Vein endothelial cell (primary cell): ENCODE measurements around the gene FGF8. TPM values are rescaled to one million over a fixed set of nuclear protein-coding genes. Genes with fewer than 3 reads are reported as not detected.

Source experiments
- total RNA-seq: library from RNA; depleted of rRNA; stranded (reverse); fragments of >200 nt; gene quantifications from 2 replicates; pipeline ENCODE4 v1.2.3, GENCODE V29; 2012

Gene FGF8, protein sequence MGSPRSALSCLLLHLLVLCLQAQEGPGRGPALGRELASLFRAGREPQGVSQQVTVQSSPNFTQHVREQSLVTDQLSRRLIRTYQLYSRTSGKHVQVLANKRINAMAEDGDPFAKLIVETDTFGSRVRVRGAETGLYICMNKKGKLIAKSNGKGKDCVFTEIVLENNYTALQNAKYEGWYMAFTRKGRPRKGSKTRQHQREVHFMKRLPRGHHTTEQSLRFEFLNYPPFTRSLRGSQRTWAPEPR
- total RNA-seq = not detected in 2 replicates

DNA sequence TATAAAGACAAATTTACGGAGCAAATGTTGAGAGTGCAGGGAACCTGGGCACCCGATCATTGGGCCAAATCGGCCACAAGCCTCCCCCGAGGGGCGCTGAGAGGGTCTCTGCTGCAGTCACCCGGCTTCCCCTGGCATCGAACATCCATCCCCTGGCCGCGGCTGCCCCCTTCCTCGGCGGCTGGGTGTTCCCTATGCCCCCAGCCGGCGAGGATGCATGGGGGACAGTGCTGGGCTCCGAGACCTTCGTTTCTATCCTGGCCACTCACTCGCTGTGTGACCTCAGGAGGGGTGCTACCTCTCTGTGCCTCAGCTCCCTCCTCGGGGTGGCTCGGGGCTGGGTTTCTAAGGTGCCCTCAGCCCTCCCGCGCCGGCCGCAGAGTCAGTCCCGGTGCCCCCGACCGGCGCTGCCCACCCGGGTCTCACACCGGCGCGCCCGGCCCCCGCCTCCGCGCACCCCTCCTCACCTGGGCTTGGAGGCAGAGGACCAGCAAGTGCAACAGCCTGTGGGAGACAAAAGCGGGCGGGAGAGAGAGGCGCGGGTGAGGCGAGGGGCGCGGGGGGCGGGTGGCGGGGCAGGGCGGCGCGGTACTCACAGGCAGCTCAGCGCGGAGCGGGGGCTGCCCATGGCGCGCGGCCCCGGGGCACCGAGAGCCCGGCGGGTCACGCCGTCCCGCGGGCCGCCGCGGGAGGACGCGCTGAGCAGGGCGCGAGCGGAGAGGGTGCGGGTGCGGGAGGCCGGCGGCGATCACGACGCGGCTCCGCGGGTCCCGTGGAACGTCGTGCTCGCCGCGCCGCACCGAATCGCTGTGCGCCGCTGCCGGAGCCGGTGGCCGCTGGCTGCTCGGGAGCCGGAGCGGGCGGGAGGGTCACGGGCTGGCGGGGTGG, at the start of gene FGF8:
Gene FGF8, minus strand, starts transcription at position 842 of the 888 bp plus-strand sequence. Its CDS starts 214 bp downstream, at position 628.

DNA sequence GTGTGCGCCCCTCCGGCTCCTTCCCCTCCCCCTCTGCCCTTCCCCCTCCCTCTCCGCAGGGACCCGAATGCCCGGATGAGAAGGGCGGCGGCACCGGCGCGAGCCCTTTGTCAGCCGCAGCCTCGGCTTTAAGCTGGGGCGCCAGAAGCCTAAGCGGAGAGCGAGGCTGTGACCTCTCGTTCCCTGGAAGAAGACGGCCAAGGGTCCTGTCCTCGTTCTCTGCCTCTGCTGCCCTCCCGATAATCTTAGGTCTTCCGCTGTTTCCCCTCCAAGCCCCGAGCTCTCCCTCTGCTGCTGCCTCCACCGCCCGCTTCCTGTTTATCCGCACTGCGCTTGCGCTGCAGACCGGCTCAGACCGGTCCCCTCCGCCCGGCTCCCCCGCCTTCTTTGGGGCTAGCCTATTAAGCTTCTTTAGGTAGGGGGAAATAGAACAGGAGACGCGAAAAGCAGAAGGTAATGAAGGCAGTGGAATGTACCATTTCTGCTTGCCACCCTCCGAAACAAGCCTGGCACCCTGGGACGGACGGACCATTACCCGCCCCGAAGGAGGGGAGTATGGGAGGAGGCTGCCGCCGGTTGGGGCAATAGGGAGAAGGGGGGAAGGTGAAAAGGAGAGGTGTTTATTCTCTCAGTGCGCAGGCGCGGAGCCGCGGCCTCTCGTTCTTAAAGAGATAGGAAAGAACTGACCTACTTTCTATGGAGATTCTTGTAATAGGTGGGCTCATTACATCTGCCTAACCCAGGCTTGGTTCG, 42.4 kb upstream of the FGF8 start, which contains the start of gene OGA:
Gene OGA, minus strand, starts transcription at position 326 of the 753 bp plus-strand sequence. CDS start 422 bp downstream, outside the sequence.

DNA sequence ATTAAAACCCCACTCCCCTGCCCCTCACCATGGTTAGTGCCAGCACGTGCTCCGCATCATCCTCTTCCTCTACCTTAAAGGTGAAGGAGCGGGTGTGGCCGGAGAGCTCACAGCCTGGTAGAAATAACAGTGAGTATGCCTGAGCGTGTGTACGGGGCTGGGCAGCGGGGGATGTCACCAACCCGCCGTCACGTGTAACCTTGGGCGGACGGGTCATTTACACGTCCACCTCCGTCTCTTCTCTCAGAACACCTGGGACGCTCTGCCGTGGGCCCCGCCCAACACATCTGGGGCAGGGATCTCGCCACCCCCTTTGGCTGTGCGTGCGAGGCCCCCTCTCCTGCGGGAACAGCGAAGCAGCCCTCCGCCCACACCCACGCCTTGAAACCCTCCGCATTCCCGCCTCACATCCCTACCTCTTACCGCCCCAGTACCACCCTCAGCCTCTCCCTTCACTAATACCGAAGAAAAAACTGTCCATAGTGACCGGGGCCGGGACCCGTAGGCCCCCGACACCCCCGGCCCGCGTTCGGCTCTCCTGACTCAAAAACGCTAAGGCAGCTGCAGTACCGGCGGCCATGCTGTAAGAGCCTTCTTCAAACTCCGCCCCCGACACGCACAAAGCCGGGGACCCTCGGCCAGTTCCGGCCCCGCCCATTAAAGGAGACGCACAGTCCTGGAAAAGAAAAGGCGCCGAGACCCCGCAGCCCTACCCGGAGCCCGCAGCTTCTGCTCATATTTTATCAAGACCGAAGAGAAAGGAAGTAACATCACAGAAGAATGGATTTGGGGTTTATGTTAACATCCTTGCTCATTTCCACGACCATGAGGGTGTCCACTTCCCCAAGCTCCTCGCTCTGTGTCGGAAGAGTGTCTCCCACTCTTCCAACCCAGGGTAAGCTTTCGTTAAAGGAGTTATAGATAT, 7.2 kb upstream of the FGF8 start, which contains the start of gene NPM3:
Gene NPM3, minus strand, starts transcription at position 636 of the 925 bp plus-strand sequence. Its CDS starts 56 bp downstream, at position 580.

Other genes with a start within 250 kb of the FGF8 start
- 14.0 and 16.7 TPM in 2 replicates for gene POLL, start 187.9 kb downstream of the FGF8 start, total RNA-seq
- gene DPCD, start 187.8 kb downstream of the FGF8 start, total RNA-seq = 25.2 and 29.4 TPM in 2 replicates
- gene FBXW4, start 80.9 kb downstream of the FGF8 start, total RNA-seq = 20.5 and 21.2 TPM in 2 replicates
- gene NPM3, start 7.3 kb upstream of the FGF8 start, total RNA-seq = 96.0 and 116 TPM in 2 replicates
- 92.7 and 107 TPM in 2 replicates for gene OGA, start 42.3 kb upstream of the FGF8 start, total RNA-seq
- 0.96 and 0.98 TPM in 2 replicates for gene KCNIP2, start 67.7 kb upstream of the FGF8 start, total RNA-seq